ENCODE results near the gene NEK1. TPM values are rescaled to one million over a fixed set of nuclear protein-coding genes. Genes with fewer than 3 reads are reported as not detected.

NEK1 gene
- total and polyA plus RNA-seq, 3 donors from 2014 or later, result 10.3 to 27.9 (median 25.5) TPM

GRCh38 chr4:169367826-169368225 is 244.6 kb downstream of the NEK1 start:
- TF ChIP-seq POLR2A (IDR thresholded peaks at IDR 0.05) (no peak), CTCF (IDR thresholded peaks at IDR 0.05) (no peak)
- H3K27ac ChIP-seq, result no peak overlapping the region
- H3K36me3 ChIP-seq (ENCODE audit: low read depth, missing control alignments), result no peaks in the 10 kb centered on the region
- no peaks in the 10 kb centered on the region for H3K9me3 ChIP-seq
- H3K4me3 ChIP-seq, result no peak overlapping the region
- intact Hi-C loops (cut with DNase I; ENCODE audit: low total_unique reads), result no loop called here
- no peak for DNase-seq
- H3K27me3 ChIP-seq, result no peaks in the 10 kb centered on the region
- no peaks in the 10 kb centered on the region for H3K4me1 ChIP-seq

GRCh38 chr4:169366821-169367220 is 245.6 kb downstream of the NEK1 start:
- no peaks in the 10 kb centered on the region for H3K27me3 ChIP-seq
- 92 to 98% methylated on average over 5 of the region's 5 CpGs for WGBS, 2 donors
- no peaks in the 10 kb centered on the region for H3K9me3 ChIP-seq
- no peaks in the 10 kb centered on the region for H3K36me3 ChIP-seq (ENCODE audit: low read depth, missing control alignments)
- H3K4me3 ChIP-seq, result no peak overlapping the region
- no peak overlapping the region for H3K27ac ChIP-seq
- intact Hi-C loops (cut with DNase I; ENCODE audit: low total_unique reads), result no loop called here
- TF ChIP-seq POLR2A (IDR thresholded peaks at IDR 0.05) (no peak), CTCF (IDR thresholded peaks at IDR 0.05) (no peak)
- DNase-seq, result no peak
- no peaks in the 10 kb centered on the region for H3K4me1 ChIP-seq

- no peak overlapping the region for H3K27ac ChIP-seq
- no peaks in the 10 kb centered on the region for H3K36me3 ChIP-seq (ENCODE audit: low read depth, missing control alignments)
- 75 to 82% methylated on average over 6 of the region's 6 CpGs for WGBS, 2 donors
- TF ChIP-seq POLR2A (IDR thresholded peaks at IDR 0.05) (no peak), CTCF (IDR thresholded peaks at IDR 0.05) (no peak)
- intact Hi-C loops (cut with DNase I; ENCODE audit: low total_unique reads), result no loop called here
- no peaks in the 10 kb centered on the region for H3K27me3 ChIP-seq
- H3K4me3 ChIP-seq, result no peak overlapping the region
- H3K4me1 ChIP-seq, result no peaks in the 10 kb centered on the region
- no peak for DNase-seq
- H3K9me3 ChIP-seq, result no peaks in the 10 kb centered on the region
Measured at GRCh38 chr4:169362607-169363006, 249.8 kb downstream of the NEK1 start.

GRCh38 chr4:169361756-169362155 is 250.6 kb downstream of the NEK1 start:
- intact Hi-C loops (cut with DNase I; ENCODE audit: low total_unique reads), result no loop called here
- no peak for DNase-seq
- H3K4me1 ChIP-seq, result no peaks in the 10 kb centered on the region
- no peaks in the 10 kb centered on the region for H3K9me3 ChIP-seq
- TF ChIP-seq CTCF (IDR thresholded peaks at IDR 0.05) (no peak), POLR2A (IDR thresholded peaks at IDR 0.05) (no peak)
- H3K4me3 ChIP-seq, result no peak overlapping the region
- no peak overlapping the region for H3K27ac ChIP-seq
- WGBS, 2 donors, result 86% methylated on average over 3 of the region's 3 CpGs
- H3K36me3 ChIP-seq (ENCODE audit: low read depth, missing control alignments), result no peaks in the 10 kb centered on the region
- H3K27me3 ChIP-seq, result no peaks in the 10 kb centered on the region

- Histone ChIP-seq H3K4me1 (no peaks in the 10 kb centered on the region), H3K27me3 (no peaks in the 10 kb centered on the region), H3K4me3 (no peak overlapping the region), H3K36me3 (ENCODE audit: low read depth, missing control alignments) (no peaks in the 10 kb centered on the region), H3K27ac (no peak overlapping the region), H3K9me3 (no peaks in the 10 kb centered on the region)
- intact Hi-C loops (cut with DNase I; ENCODE audit: low total_unique reads), result no loop called here
- TF ChIP-seq POLR2A (IDR thresholded peaks at IDR 0.05) (no peak), CTCF (IDR thresholded peaks at IDR 0.05) (no peak)
- no peak for DNase-seq
- WGBS, 2 donors, result 85 to 90% methylated on average over 3 of the region's 3 CpGs
Measured at GRCh38 chr4:169359961-169360360, 252.4 kb downstream of the NEK1 start.

Data from testis (tissue), 3 donors.